ENCODE results near the gene STARD9. TPM values are rescaled to one million over a fixed set of nuclear protein-coding genes. Genes with fewer than 3 reads are reported as not detected.

STARD9 gene
- total and polyA plus RNA-seq, 2 experiments from 2014 or later, result 1.8 to 6.2 TPM

- H3K27me3 Mint-ChIP-seq (ENCODE audit: insufficient read depth, low read depth, poor library complexity), result peaks cover 18% of the 10 kb centered on the region
- Histone ChIP-seq H2AFZ (no peak overlapping the region), H3K4me3 (no peak overlapping the region), H3K9me2 (ENCODE audit: insufficient read depth) (no peaks in the 10 kb centered on the region), H4K20me1 (replicated peaks; ENCODE audit: insufficient read depth) (peaks cover 7% of the 10 kb centered on the region; the same call in 1 of the 2 replicates), H3K79me2 (replicated peaks; ENCODE audit: insufficient read depth) (peaks cover 4% of the 10 kb centered on the region; the same call in 1 of the 2 replicates), H3K27me3 (ENCODE audit: insufficient read depth) (peaks cover 43% of the 10 kb centered on the region), H3F3A (replicated peaks; ENCODE audit: low read depth) (no peaks in the 10 kb centered on the region; the same call in 1 of the 2 replicates), H3K4me2 (no peak overlapping the region), H3K4me1 (ENCODE audit: insufficient read depth) (peaks cover 27% of the 10 kb centered on the region), H3K36me3 (ENCODE audit: insufficient read depth) (no peaks in the 10 kb centered on the region), H3K27ac (ENCODE audit: low read depth) (no peak overlapping the region)
- ATAC-seq, result no peak
- DNase-seq (ENCODE audit: low spot score), result no peak
- no peak for TF ChIP-seq EZH2 (IDR thresholded peaks at IDR 0.05; ENCODE audit: low read depth, unreplicated experiment)
- no peak for TF ChIP-seq ZNF114 (CRISPR knock-in tag; IDR thresholded peaks at IDR 0.05)
- no peak for TF ChIP-seq CREB1 (CRISPR knock-in tag; IDR thresholded peaks at IDR 0.05; ENCODE audit: low read depth)
- no peak for TF ChIP-seq NANOG (IDR thresholded peaks at IDR 0.05; ENCODE audit: borderline replicate concordance)
- no peak for TF ChIP-seq JUNB (IDR thresholded peaks at IDR 0.05; ENCODE audit: unreplicated experiment)
- TF ChIP-seq REST (IDR thresholded peaks at IDR 0.05; ENCODE audit: unreplicated experiment), result no peak
- TF ChIP-seq ZNF462 (CRISPR knock-in tag; IDR thresholded peaks at IDR 0.05), result no peak
- TF ChIP-seq POLR2AphosphoS5 (IDR thresholded peaks at IDR 0.05; ENCODE audit: low read depth), result no peak
- TF ChIP-seq CTCF (conservative IDR thresholded peaks at IDR 0.05; ENCODE audit: low read depth in 2 of 2), result no peak
- no peak for TF ChIP-seq STAT1 (IDR thresholded peaks at IDR 0.05; ENCODE audit: unreplicated experiment)
- no peak for TF ChIP-seq ETS1 (IDR thresholded peaks at IDR 0.05)
- no peaks in the 10 kb centered on the region for H3K9me3 Mint-ChIP-seq
- peaks cover 31% of the 10 kb centered on the region for H3K4me1 Mint-ChIP-seq
- no peaks in the 10 kb centered on the region for H3K36me3 Mint-ChIP-seq (ENCODE audit: low read depth)
- H3K27ac Mint-ChIP-seq, result no peak overlapping the region
- H3K4me3 Mint-ChIP-seq, result no peak overlapping the region
These were observed 7.4 kb downstream of the STARD9 start for GRCh38 chr15:42582569-42583375.

Data from GM23338 (cell line).